Ectodermal cell (in vitro differentiated cells): ENCODE results near the gene AOC1.
"Not testable (repeated sequence)": the region's sequence is repeated elsewhere in the genome, so short reads cannot be mapped to it uniquely, and the experiment has no call there.

Source experiments
- H3K27ac ChIP-seq: 2 replicates; pipeline ENCODE4 v1.7.0; 2013; ENCODE audit warnings: mild to moderate bottlenecking, low read depth, low read length; ENCODE audit not compliant: insufficient read depth, poor library complexity, severe bottlenecking
- H3K27me3 ChIP-seq: 2 replicates; pipeline ENCODE4 v1.7.0; 2013; ENCODE audit warnings: mild to moderate bottlenecking, low read length; ENCODE audit not compliant: insufficient read depth, control insufficient read depth, poor library complexity, severe bottlenecking
- H3K36me3 ChIP-seq: one replicate; pipeline ENCODE4 v1.7.0; 2013; ENCODE audit warnings: low read length; ENCODE audit not compliant: control insufficient read depth, insufficient read depth
- H3K4me1 ChIP-seq: one replicate; pipeline ENCODE4 v1.7.0; 2013; ENCODE audit warnings: low read length; ENCODE audit not compliant: control insufficient read depth, insufficient read depth
- H3K4me3 ChIP-seq: 2 replicates; pipeline ENCODE4 v1.7.0; 2013; ENCODE audit warnings: low read depth, low read length, control low read depth; ENCODE audit not compliant: insufficient read depth
- H3K9me3 ChIP-seq: 2 replicates; pipeline ENCODE4 v1.7.0; 2013; ENCODE audit warnings: mild to moderate bottlenecking, low read length, moderate library complexity; ENCODE audit not compliant: control insufficient read depth
- WGBS, 2 experiments: methylation state at CpG; one replicate each; pipeline ENCODE4 v1.1.7; 2013; ENCODE audit warnings: missing lambda C conversion rate in 2 of 2; 5-methylcytosine and 5-hydroxymethylcytosine counted together

Gene AOC1

DNA sequence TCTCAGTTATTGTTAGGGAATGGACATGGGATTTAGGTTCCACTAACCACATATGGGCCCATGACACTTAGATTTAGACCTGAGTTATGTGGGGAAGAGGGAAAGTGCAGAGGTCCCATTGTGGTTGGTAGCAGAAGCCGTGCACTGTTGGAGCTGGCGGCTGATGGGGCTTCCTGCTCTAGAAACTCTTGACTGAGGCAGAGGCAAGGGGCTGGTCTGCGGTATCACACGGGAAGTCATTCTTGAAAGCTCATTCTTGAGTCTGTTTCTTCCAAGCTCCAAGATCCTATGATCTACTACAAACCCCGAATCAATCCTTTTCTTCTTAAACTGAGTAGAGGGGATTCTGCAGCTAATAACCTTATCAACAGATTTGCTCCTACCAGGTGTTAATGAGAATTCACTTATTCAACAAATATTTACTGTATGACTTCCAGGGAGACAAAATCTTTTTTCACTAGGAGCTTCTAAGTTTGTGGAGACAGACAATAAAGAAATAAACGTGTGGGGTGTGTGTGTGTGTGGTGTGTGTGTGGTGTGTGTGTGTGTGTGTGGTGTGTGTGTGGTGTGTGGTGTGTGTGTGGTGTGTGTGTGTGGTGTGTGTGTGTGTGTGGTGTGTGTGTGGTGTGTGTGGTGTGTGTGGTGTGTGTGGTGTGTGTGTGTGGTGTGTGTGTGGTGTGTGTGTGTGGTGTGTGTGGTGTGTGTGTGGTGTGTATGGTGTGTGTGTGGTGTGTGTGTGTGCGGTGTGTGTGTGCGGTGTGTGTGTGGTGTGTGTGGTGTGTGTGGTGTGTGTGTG, 57.1 kb downstream of the AOC1 start:
- no peaks in the 10 kb centered on the region for H3K27me3 ChIP-seq
- H3K36me3 ChIP-seq: no peaks in the 10 kb centered on the region
- no peaks in the 10 kb centered on the region for H3K9me3 ChIP-seq
- WGBS, 2 experiments: 94 to 96% methylated on average over 8 of the region's 8 CpGs
- H3K27ac ChIP-seq: no peak overlapping the region
- no peaks in the 10 kb centered on the region for H3K4me1 ChIP-seq
- H3K4me3 ChIP-seq: no peak overlapping the region

DNA sequence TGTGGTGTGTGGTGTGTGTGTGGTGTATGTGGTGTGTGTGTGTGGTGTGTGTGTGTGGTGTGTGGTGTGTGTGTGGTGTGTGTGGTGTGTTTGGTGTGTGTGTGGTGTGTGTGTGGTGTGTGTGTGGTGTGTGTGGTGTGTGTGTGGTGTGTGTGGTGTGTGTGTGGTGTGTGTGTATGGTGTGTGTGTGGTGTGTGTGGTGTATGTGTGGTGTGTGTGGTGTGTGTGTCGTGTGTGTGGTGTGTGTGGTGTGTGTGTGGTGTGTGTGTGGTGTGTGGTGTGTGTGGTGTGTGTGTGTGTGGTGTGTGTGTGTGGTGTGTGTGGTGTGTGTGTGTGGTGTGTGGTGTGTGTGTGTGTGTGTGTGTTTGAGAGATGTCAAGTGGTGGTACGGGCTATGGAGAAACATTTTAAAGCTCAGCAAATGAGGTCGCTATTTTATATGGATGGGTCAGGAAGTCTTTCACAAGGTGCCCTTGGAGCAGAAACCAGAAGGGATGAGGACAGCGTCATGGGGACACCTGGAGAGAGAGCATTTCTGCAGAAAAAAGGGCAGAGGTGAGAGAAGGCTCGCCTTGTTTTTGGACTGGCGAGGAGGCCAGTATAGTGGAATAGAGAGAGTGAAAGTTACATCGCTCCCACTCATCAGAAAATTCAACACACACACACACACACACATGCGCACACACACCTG, 58.1 kb downstream of the AOC1 start:
- not testable (repeated sequence) for H3K4me1 ChIP-seq, H3K27ac ChIP-seq, H3K36me3 ChIP-seq, H3K27me3 ChIP-seq, H3K4me3 ChIP-seq, H3K9me3 ChIP-seq
- WGBS, 2 experiments: 89 to 94% methylated on average over 7 to 8 of the region's 8 CpGs

DNA sequence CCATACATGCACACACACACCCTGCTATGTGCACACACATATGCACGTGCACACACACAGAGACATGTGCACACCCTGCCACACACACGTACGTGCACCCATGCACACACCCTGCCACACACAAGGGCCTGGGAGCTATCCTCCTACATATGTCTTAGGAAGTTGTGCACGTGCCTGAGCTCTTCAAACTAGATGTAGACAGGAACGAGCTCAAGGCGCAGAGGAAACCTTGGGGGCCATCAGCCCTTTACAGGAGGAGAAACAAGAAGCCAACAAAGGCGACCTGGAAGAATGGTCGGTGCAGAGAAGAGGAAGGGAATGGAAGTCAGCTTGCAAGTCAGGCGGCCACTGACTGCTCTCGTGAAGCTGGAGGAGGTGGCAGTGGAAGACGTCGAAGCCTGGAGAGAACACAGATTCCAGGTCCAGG, 58.7 kb downstream of the AOC1 start:
- H3K36me3 ChIP-seq: no peaks in the 10 kb centered on the region
- H3K9me3 ChIP-seq: no peaks in the 10 kb centered on the region
- H3K4me1 ChIP-seq: no peaks in the 10 kb centered on the region
- no peak overlapping the region for H3K27ac ChIP-seq
- no peaks in the 10 kb centered on the region for H3K27me3 ChIP-seq
- 89 to 90% methylated on average over 12 of the region's 12 CpGs for WGBS, 2 experiments
- no peak overlapping the region for H3K4me3 ChIP-seq
